WTC11 (cell line): Measurements from ENCODE around the gene TMEM151B. TPM values are rescaled to one million over a fixed set of nuclear protein-coding genes. Genes with fewer than 3 reads are reported as not detected.

Source experiments
- CREB1 ChIP-seq: sonication (generic); formaldehyde crosslinking; IDR thresholded peaks from 2 replicates; pipeline ENCODE4 v1.8.0; 2023; ENCODE audit warnings: mild to moderate bottlenecking, missing genetic modification reagents
- CREM ChIP-seq: sonication (generic); formaldehyde crosslinking; IDR thresholded peaks from 2 replicates; pipeline ENCODE4 v1.8.1; 2022; ENCODE audit warnings: mild to moderate bottlenecking, missing genetic modification reagents, moderate library complexity
- FOXP1 ChIP-seq: sonication (generic); formaldehyde crosslinking; IDR thresholded peaks from 2 replicates; pipeline ENCODE4 v1.8.0; 2022; ENCODE audit warnings: missing genetic modification reagents, mild to moderate bottlenecking, moderate library complexity, borderline replicate concordance
- HMGXB4 ChIP-seq: sonication (generic); formaldehyde crosslinking; IDR thresholded peaks from 2 replicates; pipeline ENCODE4 v1.8.1; 2023; ENCODE audit warnings: mild to moderate bottlenecking, moderate library complexity, missing genetic modification reagents
- MXD4 ChIP-seq: fragments of 250-450 bp; sonication (Bioruptor Pico); IDR thresholded peaks from 2 replicates; pipeline ENCODE4 v1.8.0; 2021; ENCODE audit warnings: mild to moderate bottlenecking, moderate library complexity, borderline replicate concordance
- NFYB ChIP-seq: sonication (generic); formaldehyde crosslinking; conservative IDR thresholded peaks from 2 replicates; pipeline ENCODE4 v1.8.0; 2022; ENCODE audit warnings: low read depth, missing genetic modification reagents
- RELA ChIP-seq: sonication (generic); formaldehyde crosslinking; IDR thresholded peaks from 2 replicates; pipeline ENCODE4 v1.8.1; 2022; ENCODE audit warnings: missing genetic modification reagents, mild to moderate bottlenecking, borderline replicate concordance
- ZBTB21 ChIP-seq: sonication (generic); formaldehyde crosslinking; IDR thresholded peaks from 2 replicates; pipeline ENCODE4 v1.8.1; 2023; ENCODE audit warnings: mild to moderate bottlenecking, missing genetic modification reagents, borderline replicate concordance
- ZNF138 ChIP-seq: sonication (generic); formaldehyde crosslinking; conservative IDR thresholded peaks from 2 replicates; pipeline ENCODE4 v1.8.1; 2022; ENCODE audit warnings: mild to moderate bottlenecking, moderate library complexity, missing genetic modification reagents
- ZNF423 ChIP-seq: fragments of 250-450 bp; sonication (Bioruptor Pico); IDR thresholded peaks from 2 replicates; pipeline ENCODE4 v2.1.2; 2022; ENCODE audit warnings: mild to moderate bottlenecking, moderate library complexity
- ZNF671 ChIP-seq: fragments of 250-450 bp; sonication (Bioruptor Pico); IDR thresholded peaks from 2 replicates; pipeline ENCODE4 v1.8.0; 2021; ENCODE audit warnings: mild to moderate bottlenecking
- total RNA-seq: library from RNA; stranded (reverse); gene quantifications from 3 replicates; pipeline ENCODE4 v1.2.3, GENCODE V29; 2021
- TF ChIP-seq, protein P1 (sequence below): fragments of 250-450 bp; sonication (Bioruptor Pico); IDR thresholded peaks from 2 replicates; pipeline ENCODE4 v1.9.0; 2021; ENCODE audit warnings: mild to moderate bottlenecking, borderline replicate concordance
- TF ChIP-seq, protein P2 (sequence below): sonication (generic); formaldehyde crosslinking; IDR thresholded peaks from 2 replicates; pipeline ENCODE4 v1.8.1; 2022; ENCODE audit warnings: low read depth, mild to moderate bottlenecking, moderate library complexity, missing genetic modification reagents, borderline replicate concordance
- TF ChIP-seq, protein P3 (sequence below): sonication (generic); formaldehyde crosslinking; IDR thresholded peaks from 2 replicates; pipeline ENCODE4 v1.8.0; 2023; ENCODE audit warnings: missing genetic modification reagents, mild to moderate bottlenecking, borderline replicate concordance
- TF ChIP-seq, protein P4 (sequence below): sonication (generic); formaldehyde crosslinking; IDR thresholded peaks from 2 replicates; pipeline ENCODE4 v1.8.0; 2023; ENCODE audit warnings: missing genetic modification reagents

The TMEM151B gene
- total RNA-seq, 1 experiment from 2014 or later, result 5.5 TPM

GRCh38 chr6:44297063-44298038 is 27.1 kb downstream of the TMEM151B start (continued):
- TF ChIP-seq ZNF423 (CRISPR knock-in tag) (peak; percentile 25; the same call in 1 of the 2 replicates), CREM (CRISPR knock-in tag) (peak; percentile 80), ZNF138 (CRISPR knock-in tag) (peak; percentile 87; the same call in 1 of the 2 replicates), HMGXB4 (CRISPR knock-in tag) (peak; percentile 18; the same call in 1 of the 2 replicates), ZNF671 (no peak), FOXP1 (CRISPR knock-in tag) (peak; percentile 88), ZBTB21 (CRISPR knock-in tag) (peak; percentile 67; the same call in 1 of the 2 replicates), NFYB (CRISPR knock-in tag) (no peak), MXD4 (CRISPR knock-in tag) (no peak), CREB1 (CRISPR knock-in tag) (0 out of 2 replicates have a peak, but pooled peaks have one; percentile 41), RELA (CRISPR knock-in tag) (peak; percentile 73; the same call in 1 of the 2 replicates)
- TF ChIP-seq, protein P1, sequence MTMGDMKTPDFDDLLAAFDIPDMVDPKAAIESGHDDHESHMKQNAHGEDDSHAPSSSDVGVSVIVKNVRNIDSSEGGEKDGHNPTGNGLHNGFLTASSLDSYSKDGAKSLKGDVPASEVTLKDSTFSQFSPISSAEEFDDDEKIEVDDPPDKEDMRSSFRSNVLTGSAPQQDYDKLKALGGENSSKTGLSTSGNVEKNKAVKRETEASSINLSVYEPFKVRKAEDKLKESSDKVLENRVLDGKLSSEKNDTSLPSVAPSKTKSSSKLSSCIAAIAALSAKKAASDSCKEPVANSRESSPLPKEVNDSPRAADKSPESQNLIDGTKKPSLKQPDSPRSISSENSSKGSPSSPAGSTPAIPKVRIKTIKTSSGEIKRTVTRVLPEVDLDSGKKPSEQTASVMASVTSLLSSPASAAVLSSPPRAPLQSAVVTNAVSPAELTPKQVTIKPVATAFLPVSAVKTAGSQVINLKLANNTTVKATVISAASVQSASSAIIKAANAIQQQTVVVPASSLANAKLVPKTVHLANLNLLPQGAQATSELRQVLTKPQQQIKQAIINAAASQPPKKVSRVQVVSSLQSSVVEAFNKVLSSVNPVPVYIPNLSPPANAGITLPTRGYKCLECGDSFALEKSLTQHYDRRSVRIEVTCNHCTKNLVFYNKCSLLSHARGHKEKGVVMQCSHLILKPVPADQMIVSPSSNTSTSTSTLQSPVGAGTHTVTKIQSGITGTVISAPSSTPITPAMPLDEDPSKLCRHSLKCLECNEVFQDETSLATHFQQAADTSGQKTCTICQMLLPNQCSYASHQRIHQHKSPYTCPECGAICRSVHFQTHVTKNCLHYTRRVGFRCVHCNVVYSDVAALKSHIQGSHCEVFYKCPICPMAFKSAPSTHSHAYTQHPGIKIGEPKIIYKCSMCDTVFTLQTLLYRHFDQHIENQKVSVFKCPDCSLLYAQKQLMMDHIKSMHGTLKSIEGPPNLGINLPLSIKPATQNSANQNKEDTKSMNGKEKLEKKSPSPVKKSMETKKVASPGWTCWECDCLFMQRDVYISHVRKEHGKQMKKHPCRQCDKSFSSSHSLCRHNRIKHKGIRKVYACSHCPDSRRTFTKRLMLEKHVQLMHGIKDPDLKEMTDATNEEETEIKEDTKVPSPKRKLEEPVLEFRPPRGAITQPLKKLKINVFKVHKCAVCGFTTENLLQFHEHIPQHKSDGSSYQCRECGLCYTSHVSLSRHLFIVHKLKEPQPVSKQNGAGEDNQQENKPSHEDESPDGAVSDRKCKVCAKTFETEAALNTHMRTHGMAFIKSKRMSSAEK (CRISPR knock-in tag), result no peak
- TF ChIP-seq, protein P2, sequence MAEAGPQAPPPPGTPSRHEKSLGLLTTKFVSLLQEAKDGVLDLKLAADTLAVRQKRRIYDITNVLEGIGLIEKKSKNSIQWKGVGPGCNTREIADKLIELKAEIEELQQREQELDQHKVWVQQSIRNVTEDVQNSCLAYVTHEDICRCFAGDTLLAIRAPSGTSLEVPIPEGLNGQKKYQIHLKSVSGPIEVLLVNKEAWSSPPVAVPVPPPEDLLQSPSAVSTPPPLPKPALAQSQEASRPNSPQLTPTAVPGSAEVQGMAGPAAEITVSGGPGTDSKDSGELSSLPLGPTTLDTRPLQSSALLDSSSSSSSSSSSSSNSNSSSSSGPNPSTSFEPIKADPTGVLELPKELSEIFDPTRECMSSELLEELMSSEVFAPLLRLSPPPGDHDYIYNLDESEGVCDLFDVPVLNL (CRISPR knock-in tag), result peak; percentile 82
- TF ChIP-seq, protein P3, sequence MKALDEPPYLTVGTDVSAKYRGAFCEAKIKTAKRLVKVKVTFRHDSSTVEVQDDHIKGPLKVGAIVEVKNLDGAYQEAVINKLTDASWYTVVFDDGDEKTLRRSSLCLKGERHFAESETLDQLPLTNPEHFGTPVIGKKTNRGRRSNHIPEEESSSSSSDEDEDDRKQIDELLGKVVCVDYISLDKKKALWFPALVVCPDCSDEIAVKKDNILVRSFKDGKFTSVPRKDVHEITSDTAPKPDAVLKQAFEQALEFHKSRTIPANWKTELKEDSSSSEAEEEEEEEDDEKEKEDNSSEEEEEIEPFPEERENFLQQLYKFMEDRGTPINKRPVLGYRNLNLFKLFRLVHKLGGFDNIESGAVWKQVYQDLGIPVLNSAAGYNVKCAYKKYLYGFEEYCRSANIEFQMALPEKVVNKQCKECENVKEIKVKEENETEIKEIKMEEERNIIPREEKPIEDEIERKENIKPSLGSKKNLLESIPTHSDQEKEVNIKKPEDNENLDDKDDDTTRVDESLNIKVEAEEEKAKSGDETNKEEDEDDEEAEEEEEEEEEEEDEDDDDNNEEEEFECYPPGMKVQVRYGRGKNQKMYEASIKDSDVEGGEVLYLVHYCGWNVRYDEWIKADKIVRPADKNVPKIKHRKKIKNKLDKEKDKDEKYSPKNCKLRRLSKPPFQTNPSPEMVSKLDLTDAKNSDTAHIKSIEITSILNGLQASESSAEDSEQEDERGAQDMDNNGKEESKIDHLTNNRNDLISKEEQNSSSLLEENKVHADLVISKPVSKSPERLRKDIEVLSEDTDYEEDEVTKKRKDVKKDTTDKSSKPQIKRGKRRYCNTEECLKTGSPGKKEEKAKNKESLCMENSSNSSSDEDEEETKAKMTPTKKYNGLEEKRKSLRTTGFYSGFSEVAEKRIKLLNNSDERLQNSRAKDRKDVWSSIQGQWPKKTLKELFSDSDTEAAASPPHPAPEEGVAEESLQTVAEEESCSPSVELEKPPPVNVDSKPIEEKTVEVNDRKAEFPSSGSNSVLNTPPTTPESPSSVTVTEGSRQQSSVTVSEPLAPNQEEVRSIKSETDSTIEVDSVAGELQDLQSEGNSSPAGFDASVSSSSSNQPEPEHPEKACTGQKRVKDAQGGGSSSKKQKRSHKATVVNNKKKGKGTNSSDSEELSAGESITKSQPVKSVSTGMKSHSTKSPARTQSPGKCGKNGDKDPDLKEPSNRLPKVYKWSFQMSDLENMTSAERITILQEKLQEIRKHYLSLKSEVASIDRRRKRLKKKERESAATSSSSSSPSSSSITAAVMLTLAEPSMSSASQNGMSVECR (CRISPR knock-in tag), result peak; percentile 72
- TF ChIP-seq, protein P4, sequence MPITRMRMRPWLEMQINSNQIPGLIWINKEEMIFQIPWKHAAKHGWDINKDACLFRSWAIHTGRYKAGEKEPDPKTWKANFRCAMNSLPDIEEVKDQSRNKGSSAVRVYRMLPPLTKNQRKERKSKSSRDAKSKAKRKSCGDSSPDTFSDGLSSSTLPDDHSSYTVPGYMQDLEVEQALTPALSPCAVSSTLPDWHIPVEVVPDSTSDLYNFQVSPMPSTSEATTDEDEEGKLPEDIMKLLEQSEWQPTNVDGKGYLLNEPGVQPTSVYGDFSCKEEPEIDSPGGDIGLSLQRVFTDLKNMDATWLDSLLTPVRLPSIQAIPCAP (CRISPR knock-in tag), result no peak
